Mesodermal cell (in vitro differentiated cells): ENCODE data around the gene INSYN2A. TPM values are rescaled to one million over a fixed set of nuclear protein-coding genes. Genes with fewer than 3 reads are reported as not detected.
A peak's percentile ranks its signal among the peaks of the same experiment; 100 is the strongest.

Source experiments
- H3K27ac ChIP-seq: 2 replicates; pipeline ENCODE4 v1.7.0; 2013; ENCODE audit warnings: mild to moderate bottlenecking, low read depth, low read length, moderate library complexity; ENCODE audit not compliant: severe bottlenecking
- H3K36me3 ChIP-seq: 2 replicates; pipeline ENCODE4 v1.7.1; 2013; ENCODE audit warnings: mild to moderate bottlenecking, low read length, moderate library complexity; ENCODE audit not compliant: control insufficient read depth, insufficient read depth
- H3K4me1 ChIP-seq: one replicate; pipeline ENCODE4 v1.7.1; 2013; ENCODE audit warnings: mild to moderate bottlenecking, low read length; ENCODE audit not compliant: insufficient read depth, control insufficient read depth, poor library complexity, severe bottlenecking
- H3K4me3 ChIP-seq: 2 replicates; pipeline ENCODE4 v1.7.0; 2013; ENCODE audit warnings: low read length, control low read depth, mild to moderate bottlenecking; ENCODE audit not compliant: insufficient read depth, poor library complexity, severe bottlenecking; ENCODE audit errors: extremely low read depth
- H3K9me3 ChIP-seq: 2 replicates; pipeline ENCODE4 v1.7.1; 2013; ENCODE audit warnings: mild to moderate bottlenecking, low read length, moderate library complexity; ENCODE audit not compliant: control insufficient read depth
- WGBS, 2 experiments: methylation state at CpG; one replicate each; pipeline ENCODE4 v1.1.5; 2013; ENCODE audit warnings: missing lambda C conversion rate in 2 of 2; ENCODE audit not compliant: insufficient coverage in 2 of 2; 5-methylcytosine and 5-hydroxymethylcytosine counted together
- polyA plus RNA-seq, 2 experiments: library from polyadenylated mRNA; stranded (reverse); fragments of 50-300 nt; gene quantifications; one replicate each; pipeline ENCODE4 v1.2.3, GENCODE V29; 2013

Gene INSYN2A
- 0.48 TPM for polyA plus RNA-seq (2013, experiment 1 of 2)
- polyA plus RNA-seq (2013, experiment 2 of 2): 0.25 TPM

GRCh38 chr10:127196282-127197153 is at the start of gene INSYN2A:
TSS of gene INSYN2A (minus strand) at chr10:127196591. CDS start at chr10:127176395, 20,196 bp downstream.
- Histone ChIP-seq H3K4me3 (peak within 1 kb of the TSS; percentile 40), H3K27ac (no peak within 1 kb of the TSS), H3K4me1 (peaks cover 9% of the 10 kb centered on the region), H3K36me3 (no peaks in the 10 kb centered on the region), H3K9me3 (no peaks in the 10 kb centered on the region)
- 2 to 3% methylated on average over 34 to 43 of the region's 81 CpGs for WGBS, 2 experiments

GRCh38 chr10:127245456-127245855 is 49.1 kb upstream of the INSYN2A start:
- WGBS, 2 experiments: 81 to 92% methylated on average over 10 of the region's 10 CpGs
- Histone ChIP-seq H3K4me3 (no peak overlapping the region), H3K36me3 (peaks cover 26% of the 10 kb centered on the region), H3K9me3 (no peaks in the 10 kb centered on the region), H3K27ac (no peak overlapping the region), H3K4me1 (no peaks in the 10 kb centered on the region)

- Histone ChIP-seq H3K27ac (no peak overlapping the region), H3K36me3 (peaks cover 11% of the 10 kb centered on the region), H3K4me1 (no peaks in the 10 kb centered on the region), H3K4me3 (no peak overlapping the region), H3K9me3 (no peaks in the 10 kb centered on the region)
- WGBS, 2 experiments: 43 to 64% methylated on average over 2 to 3 of the region's 4 CpGs
Measured at GRCh38 chr10:127243490-127244272, 47.3 kb upstream of the INSYN2A start.

GRCh38 chr10:127242914-127243313 is 46.5 kb upstream of the INSYN2A start:
- peaks cover 3% of the 10 kb centered on the region for H3K36me3 ChIP-seq
- H3K27ac ChIP-seq: no peak overlapping the region
- no peaks in the 10 kb centered on the region for H3K4me1 ChIP-seq
- H3K9me3 ChIP-seq: no peaks in the 10 kb centered on the region
- 74 to 89% methylated on average over 2 of the region's 3 CpGs for WGBS, 2 experiments
- H3K4me3 ChIP-seq: no peak overlapping the region

- WGBS, 2 experiments: no CpG with 5 or more reads among the region's 3 CpGs
Measured at GRCh38 chr10:127236266-127236665, 39.9 kb upstream of the INSYN2A start.

GRCh38 chr10:127234306-127234800 is 38.0 kb upstream of the INSYN2A start:
- 100% methylated on average over 1 of the region's 1 CpG; no CpG with 5 or more reads in 1 of the 2 experiments for WGBS, 2 experiments

More at GRCh38 chr10:127236266-127236665, 39.9 kb upstream of the INSYN2A start:
- no peaks in the 10 kb centered on the region for H3K36me3 ChIP-seq
- H3K9me3 ChIP-seq: no peaks in the 10 kb centered on the region
- H3K27ac ChIP-seq: no peak overlapping the region
- H3K4me1 ChIP-seq: no peaks in the 10 kb centered on the region
- H3K4me3 ChIP-seq: no peak overlapping the region

GRCh38 chr10:127228195-127228787 is 31.9 kb upstream of the INSYN2A start:
- no peak overlapping the region for H3K27ac ChIP-seq
- no peak overlapping the region for H3K4me3 ChIP-seq
- no peaks in the 10 kb centered on the region for H3K4me1 ChIP-seq
- WGBS, 2 experiments: 84 to 87% methylated on average over 9 to 10 of the region's 12 CpGs
- no peaks in the 10 kb centered on the region for H3K9me3 ChIP-seq
- H3K36me3 ChIP-seq: no peaks in the 10 kb centered on the region

More at GRCh38 chr10:127234306-127234800, 38.0 kb upstream of the INSYN2A start:
- no peaks in the 10 kb centered on the region for H3K9me3 ChIP-seq
- no peak overlapping the region for H3K27ac ChIP-seq
- no peak overlapping the region for H3K4me3 ChIP-seq
- no peaks in the 10 kb centered on the region for H3K4me1 ChIP-seq
- no peaks in the 10 kb centered on the region for H3K36me3 ChIP-seq

GRCh38 chr10:127227663-127228062 is 31.3 kb upstream of the INSYN2A start:
- Histone ChIP-seq H3K36me3 (no peaks in the 10 kb centered on the region), H3K4me1 (no peaks in the 10 kb centered on the region), H3K27ac (no peak overlapping the region), H3K4me3 (no peak overlapping the region), H3K9me3 (no peaks in the 10 kb centered on the region)
- 92 to 93% methylated on average over 1 of the region's 1 CpG for WGBS, 2 experiments

GRCh38 chr10:127227027-127227426 is 30.6 kb upstream of the INSYN2A start:
- Histone ChIP-seq H3K4me1 (no peaks in the 10 kb centered on the region), H3K27ac (no peak overlapping the region), H3K9me3 (no peaks in the 10 kb centered on the region), H3K4me3 (no peak overlapping the region), H3K36me3 (no peaks in the 10 kb centered on the region)
- WGBS, 2 experiments: 91 to 96% methylated on average over 8 to 10 of the region's 10 CpGs

GRCh38 chr10:127221281-127221680 is 24.9 kb upstream of the INSYN2A start:
- peaks cover 4% of the 10 kb centered on the region for H3K9me3 ChIP-seq
- H3K27ac ChIP-seq: no peak overlapping the region
- H3K36me3 ChIP-seq: no peaks in the 10 kb centered on the region
- peaks cover 8% of the 10 kb centered on the region for H3K4me1 ChIP-seq
- 85 to 93% methylated on average over 2 of the region's 3 CpGs for WGBS, 2 experiments
- no peak overlapping the region for H3K4me3 ChIP-seq
